Adrenal gland (tissue), 5 donors: ENCODE results near the gene MDK.

ENCODE experiments used
- CTCF ChIP-seq, 6 experiments: fragments of 450-650 bp in 4 of 6; fragments of 200-600 bp in 2 of 6; sonication (generic) in 1 of 6; IDR thresholded peaks; 1 replicate in 5 of 6; 2 replicates in 1 of 6; pipeline versions ENCODE4 v1.5.1 to v1.8.0; 2016 to 2021; ENCODE audit warnings: antibody characterized with exemption in 6 of 6, mild to moderate bottlenecking in 2 of 6, moderate library complexity in 1 of 6
- POLR2A ChIP-seq, 2 donors: fragments of 450-650 bp; IDR thresholded peaks; one replicate each; pipeline ENCODE4 v1.6.1; 2017; ENCODE audit warnings: antibody characterized with exemption in 2 of 2, mild to moderate bottlenecking in 2 of 2, moderate library complexity in 1 of 2
- donor health status: DM: no; HTN: no; CAD: no.

GRCh38 chr11:46367244-46367915 lies 14.1 kb upstream of the MDK start:
- TF ChIP-seq POLR2A (IDR thresholded peaks at IDR 0.05) (no peak), CTCF (IDR thresholded peaks at IDR 0.05) (peak; percentile 80 to 92 (median 86))
